ENCODE results near the gene MT1A.
"Not testable (repeated sequence)": the region's sequence is repeated elsewhere in the genome, so short reads cannot be mapped to it uniquely, and the experiment has no call there.

The MT1A gene

DNA sequence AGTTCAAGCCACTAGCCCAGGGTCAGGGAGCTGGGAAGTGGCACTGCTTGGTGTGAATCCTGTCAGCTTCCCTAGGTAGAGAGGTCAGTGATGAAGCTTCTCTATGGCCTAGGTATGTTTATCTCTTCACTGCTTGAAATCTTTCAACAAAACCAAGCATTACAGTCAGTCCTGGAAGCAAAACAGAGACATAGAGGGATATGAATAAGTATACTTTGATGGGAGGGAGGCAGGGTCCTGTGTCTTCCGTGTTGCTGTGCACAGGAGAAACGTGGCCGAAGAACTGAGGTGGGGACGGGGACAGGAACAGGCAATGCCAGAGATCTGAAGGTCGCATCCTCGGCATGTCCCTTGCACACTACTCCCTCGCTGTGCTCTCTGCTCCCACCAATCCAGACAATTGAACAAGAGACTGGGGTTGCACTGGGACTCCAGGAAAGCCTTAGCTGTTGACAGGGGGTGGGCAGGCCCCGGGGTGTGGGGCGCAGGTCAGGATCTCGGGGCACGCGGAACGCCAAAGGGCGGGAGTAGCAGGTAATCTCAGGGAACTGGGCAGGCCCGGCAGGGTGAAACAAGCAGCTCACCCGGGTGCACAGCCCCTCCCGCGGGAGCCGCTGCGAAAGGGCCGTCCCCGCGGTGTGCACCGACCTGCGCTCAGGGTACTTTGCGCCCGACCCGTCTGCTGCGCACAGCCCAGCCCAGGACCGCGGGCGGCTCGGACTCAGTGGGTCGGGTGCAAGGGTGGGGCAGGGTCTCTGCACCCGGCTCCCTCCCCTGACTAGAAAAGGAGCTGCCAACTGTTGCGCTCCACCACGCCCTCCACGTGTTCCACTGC is 30.8 kb downstream of the MT1A start, which contains the start of gene MT1H:
TSS of gene MT1H (plus strand) at position 810 of the 835 bp plus-strand sequence. CDS start 71 bp downstream, outside the sequence.
- no peak within 1 kb of the TSS for H3K4me3 ChIP-seq (ENCODE audit: low read depth, low read length)
- TF ChIP-seq, protein P1, sequence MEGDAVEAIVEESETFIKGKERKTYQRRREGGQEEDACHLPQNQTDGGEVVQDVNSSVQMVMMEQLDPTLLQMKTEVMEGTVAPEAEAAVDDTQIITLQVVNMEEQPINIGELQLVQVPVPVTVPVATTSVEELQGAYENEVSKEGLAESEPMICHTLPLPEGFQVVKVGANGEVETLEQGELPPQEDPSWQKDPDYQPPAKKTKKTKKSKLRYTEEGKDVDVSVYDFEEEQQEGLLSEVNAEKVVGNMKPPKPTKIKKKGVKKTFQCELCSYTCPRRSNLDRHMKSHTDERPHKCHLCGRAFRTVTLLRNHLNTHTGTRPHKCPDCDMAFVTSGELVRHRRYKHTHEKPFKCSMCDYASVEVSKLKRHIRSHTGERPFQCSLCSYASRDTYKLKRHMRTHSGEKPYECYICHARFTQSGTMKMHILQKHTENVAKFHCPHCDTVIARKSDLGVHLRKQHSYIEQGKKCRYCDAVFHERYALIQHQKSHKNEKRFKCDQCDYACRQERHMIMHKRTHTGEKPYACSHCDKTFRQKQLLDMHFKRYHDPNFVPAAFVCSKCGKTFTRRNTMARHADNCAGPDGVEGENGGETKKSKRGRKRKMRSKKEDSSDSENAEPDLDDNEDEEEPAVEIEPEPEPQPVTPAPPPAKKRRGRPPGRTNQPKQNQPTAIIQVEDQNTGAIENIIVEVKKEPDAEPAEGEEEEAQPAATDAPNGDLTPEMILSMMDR (IDR thresholded peaks at IDR 0.05; ENCODE audit: borderline replicate concordance, insufficient read depth, low read depth, low read length), result no peak

GRCh38 chr16:56669840-56670619 is 31.6 kb downstream of the MT1A start:
- TF ChIP-seq, protein P1 (IDR thresholded peaks at IDR 0.05; ENCODE audit: borderline replicate concordance, insufficient read depth, low read depth, low read length), result no peak
- no peak overlapping the region for H3K4me3 ChIP-seq (ENCODE audit: low read depth, low read length)

DNA sequence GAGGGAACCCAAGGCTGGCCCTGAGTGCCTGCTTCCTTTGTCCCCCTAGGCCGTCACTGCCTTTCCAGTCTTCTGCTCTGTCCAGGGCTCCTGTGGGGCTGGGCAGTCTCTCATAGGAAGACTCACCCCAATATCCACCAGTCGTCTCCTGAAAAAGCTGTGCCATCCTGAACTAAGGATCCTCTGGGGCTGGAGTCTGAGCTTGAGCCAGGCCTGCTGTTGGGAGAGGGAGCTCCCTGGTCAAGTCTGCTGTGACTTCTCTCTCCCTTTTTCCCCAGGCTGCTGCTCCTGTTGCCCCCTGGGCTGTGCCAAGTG is 32.1 kb downstream of the MT1A start:
- TF ChIP-seq, protein P1 (IDR thresholded peaks at IDR 0.05; ENCODE audit: borderline replicate concordance, insufficient read depth, low read depth, low read length), result no peak

DNA sequence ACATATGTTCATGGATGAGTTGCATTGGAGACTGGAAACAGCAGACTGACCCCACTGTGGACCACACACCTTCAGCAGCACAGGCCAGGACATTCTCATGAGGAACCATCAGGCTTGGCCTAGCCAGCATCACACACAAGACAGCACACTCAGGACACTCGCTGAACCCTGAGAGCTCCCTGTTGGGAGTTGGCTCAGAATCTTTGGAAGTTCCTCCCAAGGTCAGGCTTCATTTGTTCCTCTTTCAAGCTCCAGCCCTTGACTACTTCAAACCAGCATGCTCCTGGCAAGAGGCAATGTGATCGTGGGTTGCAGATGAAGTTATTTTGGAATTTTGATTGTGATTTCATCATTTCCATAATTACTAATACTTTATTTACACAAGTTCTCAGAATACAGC is 33.2 kb downstream of the MT1A start:
- not testable (repeated sequence) for H3K4me3 ChIP-seq (ENCODE audit: low read depth, low read length)

More for the DNA sequence above, 32.1 kb downstream of the MT1A start:
- no peak overlapping the region for H3K4me3 ChIP-seq (ENCODE audit: low read depth, low read length)

DNA sequence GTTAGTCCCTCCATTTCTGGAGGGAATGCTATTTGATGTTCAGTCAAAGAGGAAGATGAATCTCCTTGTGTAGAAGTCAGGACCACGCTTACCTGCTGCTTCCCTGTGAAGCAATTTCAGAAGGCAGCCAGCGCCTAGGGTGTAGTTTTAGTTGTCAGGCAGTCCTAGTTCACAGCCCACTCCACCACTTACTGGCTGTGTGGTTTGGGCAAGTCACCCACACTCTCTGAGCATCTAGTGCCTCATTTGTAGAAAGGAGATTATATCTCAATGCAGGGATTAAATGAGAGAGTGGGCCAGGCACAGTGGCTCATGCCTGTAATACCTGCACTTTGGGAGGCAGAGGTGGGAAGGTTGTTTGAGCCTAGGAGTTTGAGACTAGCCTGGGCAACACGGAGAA is 33.7 kb downstream of the MT1A start:
- H3K4me3 ChIP-seq (ENCODE audit: low read depth, low read length), result not testable (repeated sequence)

- H3K4me3 ChIP-seq (ENCODE audit: low read depth, low read length), result no peak overlapping the region
- TF ChIP-seq, protein P1 (IDR thresholded peaks at IDR 0.05; ENCODE audit: borderline replicate concordance, insufficient read depth, low read depth, low read length), result no peak
Observed at GRCh38 chr16:56672761-56673536, 34.5 kb downstream of the MT1A start.

GRCh38 chr16:56673921-56674320 is 35.5 kb downstream of the MT1A start:
- TF ChIP-seq, protein P1 (IDR thresholded peaks at IDR 0.05; ENCODE audit: borderline replicate concordance, insufficient read depth, low read depth, low read length), result peak; percentile 47
- no peak overlapping the region for H3K4me3 ChIP-seq (ENCODE audit: low read depth, low read length)

DNA sequence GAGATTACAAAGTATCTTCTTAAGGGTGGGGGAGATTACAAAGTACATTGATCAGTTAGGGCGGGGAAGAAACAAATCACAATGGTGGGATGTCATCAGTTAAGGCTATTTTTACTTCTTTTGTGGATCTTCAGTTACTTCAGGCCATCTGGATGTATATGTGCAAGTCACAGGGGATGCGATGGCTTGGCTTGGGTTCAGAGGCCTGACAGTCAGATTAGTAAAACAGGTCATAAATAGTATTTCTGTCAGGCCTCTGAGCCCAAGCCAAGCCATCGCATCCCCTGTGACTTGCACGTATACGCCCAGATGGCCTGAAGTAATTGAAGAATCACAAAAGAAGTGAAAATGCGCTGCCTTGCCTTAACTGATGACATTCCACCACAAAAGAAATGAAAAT is 36.1 kb downstream of the MT1A start:
- not testable (repeated sequence) for H3K4me3 ChIP-seq (ENCODE audit: low read depth, low read length)
